Gastroesophageal sphincter (tissue), 4 donors: Measurements from ENCODE around the gene AGRN. TPM values are rescaled to one million over a fixed set of nuclear protein-coding genes. Genes with fewer than 3 reads are reported as not detected.
"Not testable (repeated sequence)": the region's sequence is repeated elsewhere in the genome, so short reads cannot be mapped to it uniquely, and the experiment has no call there.

Experiments
- ATAC-seq: fragments of 150-250 bp; one replicate; pipeline ENCODE4 v1.9.1; 2016; ENCODE audit warnings: mild to moderate bottlenecking, moderate library complexity
- H3K27ac ChIP-seq, 4 donors: fragments of 200-600 bp; sonication (generic) in 3 of 4; 1 replicate in 3 of 4; 2 replicates in 1 of 4; pipeline ENCODE4 v1.5.1; 2016 to 2019
- H3K27me3 ChIP-seq: fragments of 200-600 bp; sonication (generic); one replicate; pipeline ENCODE4 v1.5.1; 2019
- H3K36me3 ChIP-seq, 2 donors: fragments of 200-600 bp; sonication (generic); one replicate each; pipeline ENCODE4 v1.5.1; 2019; ENCODE audit warnings: control low read depth in 1 of 2
- H3K4me1 ChIP-seq, 3 donors: fragments of 200-600 bp; sonication (generic); 1 replicate in 2 of 3; 2 replicates in 1 of 3; pipeline ENCODE4 v1.5.1; 2016 to 2019; ENCODE audit warnings: control low read depth in 2 of 3
- H3K4me3 ChIP-seq, 2 donors: fragments of 200-600 bp; sonication (generic); one replicate each; pipeline ENCODE4 v1.5.1; 2019; ENCODE audit warnings: mild to moderate bottlenecking in 1 of 2, moderate library complexity in 1 of 2
- H3K9me3 ChIP-seq, 3 donors: fragments of 200-600 bp; sonication (generic); one replicate each; pipeline ENCODE4 v1.5.1; 2017 to 2019; ENCODE audit warnings: control low read depth in 2 of 3
- CTCF ChIP-seq, 4 experiments: fragments of 200-600 bp in 2 of 4; fragments of 450-650 bp in 2 of 4; sonication (generic) in 1 of 4; IDR thresholded peaks; one replicate each; pipeline ENCODE4 v1.5.1; 2017 to 2019; ENCODE audit warnings: antibody characterized with exemption in 4 of 4, mild to moderate bottlenecking in 2 of 4, moderate library complexity in 2 of 4
- EP300 ChIP-seq: sonication (generic); formaldehyde crosslinking; IDR thresholded peaks from one replicate; pipeline ENCODE4 v1.6.1; 2017; ENCODE audit warnings: antibody characterized with exemption, mild to moderate bottlenecking
- POLR2A ChIP-seq, 2 donors: fragments of 450-650 bp; IDR thresholded peaks; one replicate each; pipeline ENCODE4 v1.6.1; 2017; ENCODE audit warnings: antibody characterized with exemption in 2 of 2, mild to moderate bottlenecking in 2 of 2, moderate library complexity in 1 of 2
- POLR2AphosphoS5 ChIP-seq: sonication (generic); formaldehyde crosslinking; IDR thresholded peaks from one replicate; pipeline ENCODE4 v1.6.1; 2017; ENCODE audit warnings: antibody characterized with exemption
- WGBS, 2 donors: methylation state at CpG; one replicate each; pipeline ENCODE4 v1.1.5; 2018; ENCODE audit warnings: low coverage in 1 of 2; 5-methylcytosine and 5-hydroxymethylcytosine counted together
- total RNA-seq, 4 donors: library from RNA; depleted of rRNA; stranded (reverse); fragments of >200 nt; gene quantifications; one replicate each; pipeline ENCODE4 v1.1.0, GENCODE V29; 2016

Gene AGRN
- total RNA-seq, 4 donors from 2014 or later = 18.0 to 33.6 (median 23.5) TPM

- no peaks in the 10 kb centered on the region for H3K9me3 ChIP-seq
- H3K27me3 ChIP-seq = peaks cover 88% of the 10 kb centered on the region
- no peak overlapping the region for H3K4me3 ChIP-seq
- no peak for ATAC-seq
- H3K4me1 ChIP-seq = peaks cover 0 to 46% (median 15%) of the 10 kb centered on the region in 3 donors
- no peak for TF ChIP-seq CTCF (IDR thresholded peaks at IDR 0.05)
- no peak for TF ChIP-seq POLR2A (IDR thresholded peaks at IDR 0.05)
- TF ChIP-seq EP300 = no peak
- no peak for TF ChIP-seq POLR2AphosphoS5
- WGBS, 2 donors = 60% methylated on average over 1 of the region's 29 CpGs; no CpG with 5 or more reads in 1 of the 2 donors
- no peaks in the 10 kb centered on the region for H3K36me3 ChIP-seq
- H3K27ac ChIP-seq = no peak overlapping the region
Observed at GRCh38 chr1:1062348-1063163, 42.6 kb downstream of the AGRN start.

- H3K27me3 ChIP-seq = peaks cover 88% of the 10 kb centered on the region
- no peak for TF ChIP-seq POLR2A (IDR thresholded peaks at IDR 0.05)
- WGBS, 2 donors = 67% methylated on average over 3 of the region's 24 CpGs; no CpG with 5 or more reads in 1 of the 2 donors
Observed at GRCh38 chr1:1063261-1063944, 43.5 kb downstream of the AGRN start.

GRCh38 chr1:1063945-1064831, 44.3 kb downstream of the AGRN start:
- TF ChIP-seq EP300 (no peak), CTCF (IDR thresholded peaks at IDR 0.05) (peak in 3 of 4 experiments; percentile 88 to 97 (median 88))
- 7% methylated on average over 11 of the region's 50 CpGs; no CpG with 5 or more reads in 1 of the 2 donors for WGBS, 2 donors
- H3K4me1 ChIP-seq = peaks cover 0 to 46% (median 23%) of the 10 kb centered on the region in 3 donors
- no peaks in the 10 kb centered on the region for H3K36me3 ChIP-seq
- H3K27ac ChIP-seq = no peak overlapping the region
- H3K27me3 ChIP-seq = peaks cover 88% of the 10 kb centered on the region
- H3K4me3 ChIP-seq = no peak overlapping the region
- no peaks in the 10 kb centered on the region for H3K9me3 ChIP-seq
- ATAC-seq = peak; percentile 60

More at GRCh38 chr1:1063261-1063944, 43.5 kb downstream of the AGRN start:
- Histone ChIP-seq H3K4me1 (peaks cover 0 to 46% (median 18%) of the 10 kb centered on the region in 3 donors), H3K27ac (no peak overlapping the region), H3K36me3 (no peaks in the 10 kb centered on the region), H3K4me3 (no peak overlapping the region), H3K9me3 (no peaks in the 10 kb centered on the region)
- no peak for ATAC-seq

GRCh38 chr1:1065265-1065939, 45.5 kb downstream of the AGRN start:
- Histone ChIP-seq H3K36me3 (no peaks in the 10 kb centered on the region), H3K4me3 (no peak overlapping the region), H3K27ac (no peak overlapping the region), H3K9me3 (no peaks in the 10 kb centered on the region), H3K27me3 (peaks cover 88% of the 10 kb centered on the region), H3K4me1 (peaks cover 0 to 42% (median 23%) of the 10 kb centered on the region in 3 donors)
- ATAC-seq = no peak
- TF ChIP-seq CTCF (IDR thresholded peaks at IDR 0.05) (no peak), POLR2AphosphoS5 (no peak), EP300 (no peak), POLR2A (IDR thresholded peaks at IDR 0.05) (no peak)
- 67 to 72% methylated on average over 13 to 14 of the region's 20 CpGs for WGBS, 2 donors

GRCh38 chr1:1065940-1066304, 46.0 kb downstream of the AGRN start:
- Histone ChIP-seq H3K27me3 (peaks cover 88% of the 10 kb centered on the region), H3K4me1 (peaks cover 0 to 42% (median 23%) of the 10 kb centered on the region in 3 donors)
- H3K4me3 ChIP-seq, ATAC-seq, H3K27ac ChIP-seq, H3K36me3 ChIP-seq, H3K9me3 ChIP-seq: not testable (repeated sequence)
- WGBS, 2 donors = 73 to 76% methylated on average over 5 to 11 of the region's 11 CpGs
